Lung (tissue), 12 donors: ENCODE measurements around the gene HOXA6. TPM values are rescaled to one million over a fixed set of nuclear protein-coding genes. Genes with fewer than 3 reads are reported as not detected.

ENCODE experiments used
- ATAC-seq: fragments of 200-7000 bp; cut with Tn5 transposase; one replicate; pipeline ENCODE4 v1.9.1; 2020; ENCODE audit warnings: moderate number of reproducible peaks; ENCODE audit not compliant: insufficient read depth, low FRiP score
- DNase-seq, 3 donors: peaks; one replicate each; pipeline ENCODE4 v3.0.0-alpha.2; 2013 to 2017
- H3K27ac ChIP-seq, 2 donors: one replicate each; pipeline ENCODE4 v1.5.1; 2013; ENCODE audit warnings: mild to moderate bottlenecking in 2 of 2, moderate library complexity in 2 of 2, control low read depth in 1 of 2, inconsistent platforms in 1 of 2, low read depth in 1 of 2, low read length in 1 of 2
- H3K27me3 ChIP-seq, 3 donors: one replicate each; pipeline ENCODE4 v1.5.1; 2013; ENCODE audit warnings: low read length in 2 of 3; ENCODE audit not compliant: control insufficient read depth in 3 of 3, insufficient read depth in 3 of 3
- H3K36me3 ChIP-seq, 4 donors: one replicate each; pipeline ENCODE4 v1.5.1; 2013; ENCODE audit warnings: low read length in 4 of 4, mild to moderate bottlenecking in 1 of 4, moderate library complexity in 1 of 4; ENCODE audit not compliant: control insufficient read depth in 4 of 4, insufficient read depth in 4 of 4
- H3K4me1 ChIP-seq, 5 donors: one replicate each; pipeline ENCODE4 v1.5.1; 2013; ENCODE audit warnings: low read length in 5 of 5, mild to moderate bottlenecking in 2 of 5, moderate library complexity in 1 of 5; ENCODE audit not compliant: control insufficient read depth in 5 of 5, insufficient read depth in 5 of 5
- H3K4me3 ChIP-seq: one replicate; pipeline ENCODE4 v1.5.1; 2013; ENCODE audit warnings: mild to moderate bottlenecking, control low read depth, moderate library complexity
- H3K9ac ChIP-seq, 2 donors: one replicate each; pipeline ENCODE4 v1.5.1; 2013; ENCODE audit warnings: low read length in 2 of 2, control low read depth in 1 of 2; ENCODE audit not compliant: insufficient read depth in 1 of 2
- H3K9me3 ChIP-seq, 4 donors: one replicate each; pipeline ENCODE4 v1.5.1; 2013; ENCODE audit warnings: low read length in 3 of 4, mild to moderate bottlenecking in 1 of 4, moderate library complexity in 1 of 4; ENCODE audit not compliant: control insufficient read depth in 4 of 4, insufficient read depth in 3 of 4
- WGBS, 2 donors: extraction: QIAGEN DNeasy Blood & Tissue Kit; methylation state at CpG; one replicate each; pipeline ENCODE4 v1.1.7; 2013; 5-methylcytosine and 5-hydroxymethylcytosine counted together
- polyA plus RNA-seq, 2 donors: library from polyadenylated mRNA; stranded (reverse); fragments of 200-250 nt; gene quantifications; one replicate each; pipeline ENCODE4 v1.2.1, GENCODE V29; 2013
- total RNA-seq, 2 donors: library from RNA; depleted of rRNA in 1 of 2; stranded (reverse); fragments of >200 nt in 1 of 2; gene quantifications; one replicate each; pipeline ENCODE4 v1.2.1, GENCODE V29; 2014 to 2021
- TF ChIP-seq, protein P1 (sequence below): IDR thresholded peaks from 2 replicates; pipeline ENCODE4 v1.5.1; 2012; ENCODE audit warnings: mild to moderate bottlenecking; ENCODE audit errors: control extremely low read depth, extremely low read depth
- donor health status: control.
- donor health status: control.
- donor health status: Bipolar disorder and iron deficiency.
- donor health status: healthy.
- donor health status: DM: yes; HTN: yes; CAD: no.

Gene HOXA6
- total and polyA plus RNA-seq, 4 donors: 0.49 to 7.7 (median 2.8) TPM

DNA sequence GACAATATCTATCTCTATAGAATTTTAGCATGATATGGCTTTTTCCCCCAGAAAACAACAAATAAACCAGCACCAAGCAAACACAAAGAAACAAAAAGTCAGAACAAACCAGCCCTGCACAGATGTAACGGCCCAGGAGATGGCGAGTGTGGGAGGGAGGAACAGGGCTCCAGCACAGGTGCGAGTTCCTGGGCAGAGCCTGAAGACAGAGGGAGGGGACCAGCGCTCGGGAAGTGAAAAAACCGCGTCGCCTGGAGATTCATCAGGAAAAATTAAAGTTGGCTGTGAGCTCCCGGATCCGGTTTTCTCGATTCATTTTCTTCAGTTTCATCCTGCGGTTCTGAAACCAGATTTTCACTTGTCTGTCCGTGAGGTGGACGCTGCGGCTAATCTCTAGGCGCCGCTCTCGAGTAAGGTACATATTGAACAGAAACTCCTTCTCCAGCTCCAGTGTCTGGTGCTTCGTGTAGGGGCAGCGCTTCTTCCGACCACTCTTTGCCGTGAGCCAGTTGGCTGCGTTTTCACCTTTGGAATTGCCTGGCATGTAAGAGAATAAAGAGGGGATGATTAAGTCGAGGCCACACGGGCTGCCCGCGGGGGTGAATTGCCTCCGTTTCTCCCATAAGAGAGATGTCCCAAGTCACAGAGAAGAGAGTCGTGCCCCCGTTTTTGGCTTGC lies 24.2 kb upstream of the HOXA6 start:
- Histone ChIP-seq H3K27me3 (peaks cover 29 to 91% (median 78%) of the 10 kb centered on the region in 3 donors), H3K9ac (no peak overlapping the region), H3K36me3 (no peaks in the 10 kb centered on the region), H3K27ac (no peak overlapping the region), H3K4me3 (no peak overlapping the region), H3K9me3 (peaks cover 0 to 17% (median 0%) of the 10 kb centered on the region in 4 donors), H3K4me1 (peaks cover 0 to 25% (median 7%) of the 10 kb centered on the region in 5 donors)
- DNase-seq (no peak), ATAC-seq (no peak)
- WGBS, 2 donors: 6 to 12% methylated on average over 30 of the region's 30 CpGs
- TF ChIP-seq, protein P1, sequence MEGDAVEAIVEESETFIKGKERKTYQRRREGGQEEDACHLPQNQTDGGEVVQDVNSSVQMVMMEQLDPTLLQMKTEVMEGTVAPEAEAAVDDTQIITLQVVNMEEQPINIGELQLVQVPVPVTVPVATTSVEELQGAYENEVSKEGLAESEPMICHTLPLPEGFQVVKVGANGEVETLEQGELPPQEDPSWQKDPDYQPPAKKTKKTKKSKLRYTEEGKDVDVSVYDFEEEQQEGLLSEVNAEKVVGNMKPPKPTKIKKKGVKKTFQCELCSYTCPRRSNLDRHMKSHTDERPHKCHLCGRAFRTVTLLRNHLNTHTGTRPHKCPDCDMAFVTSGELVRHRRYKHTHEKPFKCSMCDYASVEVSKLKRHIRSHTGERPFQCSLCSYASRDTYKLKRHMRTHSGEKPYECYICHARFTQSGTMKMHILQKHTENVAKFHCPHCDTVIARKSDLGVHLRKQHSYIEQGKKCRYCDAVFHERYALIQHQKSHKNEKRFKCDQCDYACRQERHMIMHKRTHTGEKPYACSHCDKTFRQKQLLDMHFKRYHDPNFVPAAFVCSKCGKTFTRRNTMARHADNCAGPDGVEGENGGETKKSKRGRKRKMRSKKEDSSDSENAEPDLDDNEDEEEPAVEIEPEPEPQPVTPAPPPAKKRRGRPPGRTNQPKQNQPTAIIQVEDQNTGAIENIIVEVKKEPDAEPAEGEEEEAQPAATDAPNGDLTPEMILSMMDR: no peak

DNA sequence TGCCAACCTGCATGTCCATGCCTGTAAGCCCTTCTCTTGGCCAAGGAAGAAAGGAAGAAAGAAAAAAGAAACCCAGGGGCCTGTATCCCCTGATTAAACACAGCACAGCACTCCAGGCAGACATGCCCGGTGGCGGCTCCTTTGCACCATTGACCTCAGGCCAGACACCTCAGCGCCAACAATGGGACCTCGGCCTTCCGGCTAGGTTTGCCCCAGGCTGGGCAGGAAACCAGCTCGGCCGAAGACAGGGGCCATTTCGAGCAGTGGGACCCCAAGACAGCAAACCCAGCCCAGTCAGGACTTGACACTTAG lies 23.7 kb upstream of the HOXA6 start:
- 13% methylated on average over 8 of the region's 8 CpGs for WGBS, 2 donors
- TF ChIP-seq, protein P1: no peak
- ATAC-seq: no peak
- no peak for DNase-seq
- Histone ChIP-seq H3K27me3 (peaks cover 27 to 91% (median 78%) of the 10 kb centered on the region in 3 donors), H3K4me1 (peaks cover 0 to 26% (median 7%) of the 10 kb centered on the region in 5 donors), H3K4me3 (no peak overlapping the region), H3K36me3 (no peaks in the 10 kb centered on the region), H3K27ac (no peak overlapping the region), H3K9ac (no peak overlapping the region), H3K9me3 (peaks cover 0 to 17% (median 0%) of the 10 kb centered on the region in 4 donors)

GRCh38 chr7:27170426-27171324 lies 23.1 kb upstream of the HOXA6 start:
- TF ChIP-seq, protein P1: no peak
- 30 to 32% methylated on average over 11 of the region's 11 CpGs for WGBS, 2 donors
- Histone ChIP-seq H3K36me3 (no peaks in the 10 kb centered on the region), H3K27me3 (peaks cover 21 to 91% (median 80%) of the 10 kb centered on the region in 3 donors), H3K9me3 (peaks cover 0 to 15% (median 0%) of the 10 kb centered on the region in 4 donors), H3K27ac (no peak overlapping the region), H3K4me1 (peaks cover 0 to 26% (median 7%) of the 10 kb centered on the region in 5 donors), H3K4me3 (no peak overlapping the region), H3K9ac (peak overlapping the region in 1 of 2 donors; percentile 23)
- DNase-seq: peak in 1 of 3 donors; percentile 64
- ATAC-seq: no peak
